ENCODE data around the gene TOX3.

- TF ChIP-seq CTCF (IDR thresholded peaks at IDR 0.05; ENCODE audit: poor library complexity, severe bottlenecking) = no peak
- no peak for TF ChIP-seq TAF1 (IDR thresholded peaks at IDR 0.05; ENCODE audit: low read depth)
- TF ChIP-seq EP300 (conservative IDR thresholded peaks at IDR 0.05; ENCODE audit: poor library complexity, severe bottlenecking) = no peak
- TF ChIP-seq REST (IDR thresholded peaks at IDR 0.05; ENCODE audit: borderline replicate concordance) = no peak
- TF ChIP-seq SMC3 (conservative IDR thresholded peaks at IDR 0.05; ENCODE audit: poor library complexity) = no peak
- no peak for TF ChIP-seq POLR2AphosphoS5 (IDR thresholded peaks at IDR 0.05)
Observed at GRCh38 chr16:52532384-52532783, 14.6 kb downstream of the TOX3 start.
